B cell (primary cell): ENCODE data around the gene CWC27. TPM values are rescaled to one million over a fixed set of nuclear protein-coding genes. Genes with fewer than 3 reads are reported as not detected.

ENCODE experiments used
- ATAC-seq: fragments of 200-7000 bp; cut with Tn5 transposase; one replicate; pipeline ENCODE4 v1.10.0; 2021; ENCODE audit warnings: low read depth, mild to moderate bottlenecking, moderate number of reproducible peaks, moderate library complexity
- CTCF ChIA-PET: fragments of 350-600 bp; sonication (Branson Sonifier 250); formaldehyde crosslinking; loops from one replicate; lab custom pipeline; 2021; ENCODE audit warnings: antibody characterized with exemption, inconsistent platforms; lab: Charles Lee
- POLR2A ChIA-PET: fragments of 350-600 bp; sonication (Branson Sonifier 250); formaldehyde crosslinking; loops from one replicate; lab custom pipeline; 2021; ENCODE audit warnings: antibody characterized with exemption; lab: Charles Lee
- DNase-seq: peaks from one replicate; pipeline ENCODE4 v3.0.0; 2013
- H2AFZ ChIP-seq: 2 replicates; pipeline ENCODE4 v1.6.1; 2012; ENCODE audit warnings: mild to moderate bottlenecking, low read depth, low read length; ENCODE audit not compliant: insufficient read depth, poor library complexity, severe bottlenecking
- H3K27ac ChIP-seq, 2 donors: 1 replicate in 1 of 2; 2 replicates in 1 of 2; pipeline ENCODE4 v1.5.1; 2012 to 2013; ENCODE audit warnings: low read length in 2 of 2, mild to moderate bottlenecking in 2 of 2, moderate library complexity in 1 of 2
- H3K27me3 ChIP-seq, 4 experiments: fragments of 200-600 bp in 1 of 4; sonication (generic) in 1 of 4; replicated peaks in 1 of 4; 1 replicate in 2 of 4; 2 replicates in 2 of 4; pipeline versions ENCODE4 v1.6.1 to v1.7.0; 2013 to 2016; ENCODE audit warnings: low read length in 3 of 4, mild to moderate bottlenecking in 2 of 4, mixed read lengths in 1 of 4, moderate library complexity in 1 of 4; ENCODE audit not compliant: insufficient read depth in 4 of 4, control insufficient read depth in 3 of 4; ENCODE audit errors: control extremely low read depth in 1 of 4
- H3K36me3 ChIP-seq, 2 experiments: replicated peaks in 1 of 2; 1 replicate in 1 of 2; 2 replicates in 1 of 2; pipeline versions ENCODE4 v1.6.1 to v1.7.1; 2013; ENCODE audit warnings: low read length in 1 of 2; ENCODE audit not compliant: insufficient read depth in 2 of 2, control insufficient read depth in 1 of 2; ENCODE audit errors: control extremely low read depth in 1 of 2, extremely low read depth in 1 of 2
- H3K4me1 ChIP-seq, 2 donors: fragments of 200-600 bp in 1 of 2; sonication (generic) in 1 of 2; 1 replicate in 1 of 2; 2 replicates in 1 of 2; pipeline versions ENCODE4 v1.5.1 to v1.6.1; 2013 to 2017; ENCODE audit warnings: low read length in 2 of 2; ENCODE audit not compliant: control insufficient read depth in 2 of 2, insufficient read depth in 2 of 2
- H3K4me2 ChIP-seq: replicated peaks from 2 replicates; pipeline ENCODE3; 2012; ENCODE audit warnings: mild to moderate bottlenecking, low read depth, low read length; ENCODE audit not compliant: poor library complexity, severe bottlenecking
- H3K4me3 ChIP-seq, 5 experiments: fragments of 200-600 bp in 1 of 5; sonication (generic) in 1 of 5; 1 replicate in 3 of 5; 2 replicates in 2 of 5; pipeline versions ENCODE4 v1.5.1 to v1.7.0; 2011 to 2016; ENCODE audit warnings: low read length in 4 of 5, mild to moderate bottlenecking in 4 of 5, low read depth in 2 of 5, control low read depth in 1 of 5, moderate library complexity in 1 of 5; ENCODE audit not compliant: insufficient read depth in 1 of 5; ENCODE audit errors: control extremely low read depth in 1 of 5, extremely low read depth in 1 of 5
- H3K79me2 ChIP-seq: fragments of 200-600 bp; sonication (generic); one replicate; pipeline ENCODE4 v1.6.0; 2016; ENCODE audit warnings: low read length; ENCODE audit not compliant: control insufficient read depth, insufficient read depth
- H3K9ac ChIP-seq: fragments of 200-600 bp; sonication (generic); 2 replicates; pipeline ENCODE4 v1.6.1; 2017; ENCODE audit warnings: mild to moderate bottlenecking, low read length, moderate library complexity
- H3K9me3 ChIP-seq, 3 donors: one replicate each; pipeline versions ENCODE4 v1.6.1 to v1.7.1; 2013; ENCODE audit warnings: low read length in 2 of 3; ENCODE audit not compliant: control insufficient read depth in 2 of 3, insufficient read depth in 1 of 3; ENCODE audit errors: control extremely low read depth in 1 of 3
- H4K20me1 ChIP-seq: 2 replicates; pipeline ENCODE4 v1.6.0; 2012; ENCODE audit warnings: mild to moderate bottlenecking, low read length; ENCODE audit not compliant: insufficient read depth, control insufficient read depth, poor library complexity, severe bottlenecking
- H3K27ac Mint-ChIP-seq: one replicate; pipeline ENCODE4 v1.8.0; 2021; ENCODE audit warnings: mixed read lengths
- H3K27me3 Mint-ChIP-seq: one replicate; pipeline ENCODE4 v1.8.0; 2021; ENCODE audit warnings: mixed read lengths
- H3K4me1 Mint-ChIP-seq: one replicate; pipeline ENCODE4 v1.8.0; 2021; ENCODE audit warnings: mixed read lengths
- H3K4me3 Mint-ChIP-seq: one replicate; pipeline ENCODE4 v1.8.0; 2021; ENCODE audit warnings: mixed read lengths
- H3K9me3 Mint-ChIP-seq: one replicate; pipeline ENCODE4 v1.8.0; 2022; ENCODE audit warnings: mixed read lengths; ENCODE audit not compliant: insufficient read depth
- CTCF ChIP-seq: fragments of 200-600 bp; IDR thresholded peaks from one replicate; pipeline ENCODE4 v1.8.0; 2022; ENCODE audit warnings: antibody characterized with exemption, mild to moderate bottlenecking
- EZH2 ChIP-seq: IDR thresholded peaks from 2 replicates; pipeline ENCODE4 v1.6.1; 2012; ENCODE audit warnings: borderline replicate concordance, low read depth, mild to moderate bottlenecking, moderate library complexity, low read length; ENCODE audit not compliant: insufficient read depth, poor library complexity, severe bottlenecking
- WGBS: methylation state at CpG from one replicate; pipeline ENCODE4 v1.1.5; 2013; ENCODE audit warnings: missing lambda C conversion rate; ENCODE audit not compliant: insufficient coverage; 5-methylcytosine and 5-hydroxymethylcytosine counted together
- intact Hi-C: fragments of 100-400 bp; cut with micrococcal nuclease; formaldehyde crosslinking; loops from one replicate; pipeline ENCODE4 v1.10.0; 2022
- polyA plus RNA-seq: library from polyadenylated mRNA; depleted of rRNA; stranded (reverse); fragments of >200 nt; gene quantifications from 2 replicates; pipeline ENCODE4 v1.2.3, GENCODE V29; 2012
- total RNA-seq, 2 donors: library from RNA; stranded (reverse); fragments of 120-200 nt in 1 of 2; gene quantifications; 1 replicate in 1 of 2; 2 replicates in 1 of 2; pipeline versions ENCODE4 v1.2.3 to v1.2.4, GENCODE V29; 2013 to 2022

CWC27 gene
- total and polyA plus RNA-seq, 2 donors (not counting 1 experiment from before 2014, with no cell fraction given): 6.6 to 30.5 TPM

- no CpG with 5 or more reads among the region's 1 CpG for WGBS
- H3K4me3 Mint-ChIP-seq: no peak overlapping the region
Measured at GRCh38 chr5:64925123-64925522, 156.4 kb downstream of the CWC27 start.

GRCh38 chr5:64929833-64930232 lies 161.1 kb downstream of the CWC27 start:
- intact Hi-C loops: no loop called here
- TF ChIP-seq CTCF: no peak
- no peak for TF ChIP-seq EZH2
- H3K27me3 ChIP-seq: no peaks in the 10 kb centered on the region
- H3K27ac Mint-ChIP-seq: no peak overlapping the region
- no peaks in the 10 kb centered on the region for H3K4me1 Mint-ChIP-seq
- H3K4me3 Mint-ChIP-seq: no peak overlapping the region
- H3K4me1 ChIP-seq: no peaks in the 10 kb centered on the region
- H3K27me3 Mint-ChIP-seq: no peaks in the 10 kb centered on the region
- H3K4me3 ChIP-seq: no peak overlapping the region
- CTCF ChIA-PET: no interaction called here
- no peaks in the 10 kb centered on the region for H4K20me1 ChIP-seq
- no peak overlapping the region for H3K27ac ChIP-seq
- no peaks in the 10 kb centered on the region for H3K79me2 ChIP-seq
- no peak overlapping the region for H3K9ac ChIP-seq
- no peaks in the 10 kb centered on the region for H3K9me3 ChIP-seq
- H3K36me3 ChIP-seq: no peaks in the 10 kb centered on the region
- peaks cover 6% of the 10 kb centered on the region for H3K9me3 Mint-ChIP-seq
- WGBS: no CpG with 5 or more reads among the region's 1 CpG
- H3K4me2 ChIP-seq: no peak overlapping the region
- POLR2A ChIA-PET: no interaction called here
- no peak overlapping the region for H2AFZ ChIP-seq
- DNase-seq (no peak), ATAC-seq (no peak)

More at GRCh38 chr5:64925123-64925522, 156.4 kb downstream of the CWC27 start:
- no peak for TF ChIP-seq CTCF
- Histone ChIP-seq H3K36me3 (peaks cover 0 to 3% of the 10 kb centered on the region in 2 experiments), H3K27ac (no peak overlapping the region), H3K27me3 (no peaks in the 10 kb centered on the region), H4K20me1 (no peaks in the 10 kb centered on the region), H3K9me3 (peaks cover 3 to 12% (median 6%) of the 10 kb centered on the region in 3 donors), H3K79me2 (no peaks in the 10 kb centered on the region), H3K4me2 (no peak overlapping the region), H3K4me1 (no peaks in the 10 kb centered on the region), H3K4me3 (no peak overlapping the region), H2AFZ (no peak overlapping the region), H3K9ac (no peak overlapping the region)
- H3K27ac Mint-ChIP-seq: no peak overlapping the region
- no peaks in the 10 kb centered on the region for H3K4me1 Mint-ChIP-seq
- intact Hi-C loops: no loop called here
- POLR2A ChIA-PET: no interaction called here
- CTCF ChIA-PET: no interaction called here
- no peaks in the 10 kb centered on the region for H3K27me3 Mint-ChIP-seq
- DNase-seq (no peak), ATAC-seq (no peak)
- H3K9me3 Mint-ChIP-seq: peaks cover 16% of the 10 kb centered on the region
